CD4-positive, alpha-beta T cell (primary cell): ENCODE results near the gene TMEM183A. TPM values are rescaled to one million over a fixed set of nuclear protein-coding genes. Genes with fewer than 3 reads are reported as not detected.
"Not testable (repeated sequence)": the region's sequence is repeated elsewhere in the genome, so short reads cannot be mapped to it uniquely, and the experiment has no call there.

ENCODE experiments used
- ATAC-seq: fragments of 200-7000 bp; cut with Tn5 transposase; one replicate; pipeline ENCODE4 v1.10.0; 2022; ENCODE audit warnings: mild to moderate bottlenecking; ENCODE audit not compliant: poor library complexity
- CTCF ChIA-PET: fragments of 350-600 bp; sonication (Branson Sonifier 250); formaldehyde crosslinking; loops from one replicate; lab custom pipeline; 2021; ENCODE audit warnings: antibody characterized with exemption, inconsistent platforms; lab: Charles Lee
- POLR2A ChIA-PET: fragments of 350-600 bp; sonication (Branson Sonifier 250); formaldehyde crosslinking; loops from one replicate; lab custom pipeline; 2021; ENCODE audit warnings: antibody characterized with exemption, inconsistent platforms; lab: Charles Lee
- DNase-seq, 14 experiments: peaks; one replicate each; pipeline ENCODE4 v3.0.0-alpha.2; 2013 to 2020; ENCODE audit warnings: mixed read lengths in 2 of 14
- H3K27ac ChIP-seq, 2 donors: one replicate each; pipeline versions ENCODE4 v1.5.1 to v1.7.0; 2013; ENCODE audit warnings: low read length in 2 of 2, low read depth in 1 of 2, mild to moderate bottlenecking in 1 of 2
- H3K27me3 ChIP-seq, 2 experiments: 1 replicate in 1 of 2; 2 replicates in 1 of 2; pipeline versions ENCODE4 v1.6.1 to v1.7.0; 2013; ENCODE audit warnings: low read length in 2 of 2, control low read depth in 1 of 2, mild to moderate bottlenecking in 1 of 2, moderate library complexity in 1 of 2; ENCODE audit not compliant: insufficient read depth in 2 of 2, control insufficient read depth in 1 of 2
- H3K36me3 ChIP-seq: one replicate; pipeline ENCODE4 v1.6.1; 2013; ENCODE audit warnings: low read length, control low read depth; ENCODE audit not compliant: insufficient read depth
- H3K4me1 ChIP-seq: one replicate; pipeline ENCODE4 v1.6.1; 2013; ENCODE audit warnings: low read length, control low read depth; ENCODE audit not compliant: insufficient read depth
- H3K4me3 ChIP-seq: one replicate; pipeline ENCODE4 v1.5.1; 2013; ENCODE audit warnings: mild to moderate bottlenecking, low read length, moderate library complexity
- H3K9me3 ChIP-seq, 2 experiments: 1 replicate in 1 of 2; 2 replicates in 1 of 2; pipeline versions ENCODE4 v1.6.1 to v1.7.0; 2013; ENCODE audit warnings: low read length in 2 of 2, mild to moderate bottlenecking in 2 of 2, control low read depth in 1 of 2, moderate library complexity in 1 of 2; ENCODE audit not compliant: control insufficient read depth in 1 of 2, insufficient read depth in 1 of 2
- H3K27ac Mint-ChIP-seq: one replicate; pipeline ENCODE4 v1.8.0; 2020; ENCODE audit warnings: mixed read lengths
- H3K27me3 Mint-ChIP-seq: one replicate; pipeline ENCODE4 v1.8.0; 2021; ENCODE audit warnings: mixed read lengths
- H3K36me3 Mint-ChIP-seq: one replicate; pipeline ENCODE4 v1.8.0; 2021; ENCODE audit warnings: low read depth, mixed read lengths
- H3K4me1 Mint-ChIP-seq: one replicate; pipeline ENCODE4 v1.8.0; 2021; ENCODE audit warnings: low read depth, mixed read lengths
- H3K4me3 Mint-ChIP-seq: one replicate; pipeline ENCODE4 v1.8.0; 2020; ENCODE audit warnings: mild to moderate bottlenecking, mixed read lengths
- H3K9me3 Mint-ChIP-seq: one replicate; pipeline ENCODE4 v1.8.0; 2020; ENCODE audit warnings: mixed read lengths
- intact Hi-C, 2 experiments: fragments of 100-400 bp; cut with DNase I in 1 of 2; cut with micrococcal nuclease in 1 of 2; formaldehyde crosslinking; loops; one replicate each; pipeline versions ENCODE4 v1.15.1 to v1.9.0; 2023 to 2025; cut with DNase I, micrococcal nuclease
- total RNA-seq, 174 experiments: library from RNA in 2 of 174; stranded (reverse) in 2 of 174; gene quantifications; one replicate each; pipeline ENCODE4 v1.2.3 and lab custom pipeline; 2021 to 2026
- TF ChIP-seq, protein P1 (sequence below): fragments of 200-600 bp; IDR thresholded peaks from one replicate; pipeline ENCODE4 v1.8.0; 2022; ENCODE audit warnings: antibody characterized with exemption, mild to moderate bottlenecking

Gene TMEM183A
- total RNA-seq, 2 experiments from 2014 or later: 187 to 194 TPM

DNA sequence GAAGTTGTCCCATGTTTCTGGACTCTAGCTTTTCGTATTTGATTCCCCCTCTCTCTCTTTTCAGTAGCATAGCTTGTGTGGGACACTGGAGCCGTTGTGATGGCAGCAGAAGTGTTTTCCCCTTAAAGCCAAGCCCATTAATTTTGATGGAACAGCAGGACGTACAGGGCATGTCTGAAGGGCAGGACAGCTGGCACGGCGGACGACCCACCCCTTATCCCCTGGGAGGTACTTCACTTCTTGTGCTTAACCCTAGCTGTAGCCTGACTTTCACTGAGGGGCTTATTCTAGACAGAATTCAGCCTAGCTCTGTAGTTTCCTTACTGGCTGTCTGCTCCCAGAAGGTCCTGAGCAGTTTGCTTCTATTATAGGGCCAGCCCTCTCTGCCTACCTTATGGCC lies 10.5 kb downstream of the TMEM183A start:
- TF ChIP-seq, protein P1, sequence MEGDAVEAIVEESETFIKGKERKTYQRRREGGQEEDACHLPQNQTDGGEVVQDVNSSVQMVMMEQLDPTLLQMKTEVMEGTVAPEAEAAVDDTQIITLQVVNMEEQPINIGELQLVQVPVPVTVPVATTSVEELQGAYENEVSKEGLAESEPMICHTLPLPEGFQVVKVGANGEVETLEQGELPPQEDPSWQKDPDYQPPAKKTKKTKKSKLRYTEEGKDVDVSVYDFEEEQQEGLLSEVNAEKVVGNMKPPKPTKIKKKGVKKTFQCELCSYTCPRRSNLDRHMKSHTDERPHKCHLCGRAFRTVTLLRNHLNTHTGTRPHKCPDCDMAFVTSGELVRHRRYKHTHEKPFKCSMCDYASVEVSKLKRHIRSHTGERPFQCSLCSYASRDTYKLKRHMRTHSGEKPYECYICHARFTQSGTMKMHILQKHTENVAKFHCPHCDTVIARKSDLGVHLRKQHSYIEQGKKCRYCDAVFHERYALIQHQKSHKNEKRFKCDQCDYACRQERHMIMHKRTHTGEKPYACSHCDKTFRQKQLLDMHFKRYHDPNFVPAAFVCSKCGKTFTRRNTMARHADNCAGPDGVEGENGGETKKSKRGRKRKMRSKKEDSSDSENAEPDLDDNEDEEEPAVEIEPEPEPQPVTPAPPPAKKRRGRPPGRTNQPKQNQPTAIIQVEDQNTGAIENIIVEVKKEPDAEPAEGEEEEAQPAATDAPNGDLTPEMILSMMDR: no peak
- Mint-ChIP-seq H3K27ac (no peak overlapping the region), H3K36me3 (peaks cover 98% of the 10 kb centered on the region), H3K4me1 (peaks cover 7% of the 10 kb centered on the region), H3K4me3 (no peak overlapping the region), H3K9me3 (no peaks in the 10 kb centered on the region), H3K27me3 (no peaks in the 10 kb centered on the region)
- H3K27ac ChIP-seq: no peak overlapping the region
- intact Hi-C loops: no loop called here
- POLR2A ChIA-PET: interaction anchor here (2.3 kb wide), 1 partner anchor 10 kb away, joined by 12 read pairs; the partner anchor contains the start of gene TMEM183A
- no peaks in the 10 kb centered on the region for H3K27me3 ChIP-seq
- no peaks in the 10 kb centered on the region for H3K4me1 ChIP-seq
- no peak overlapping the region for H3K4me3 ChIP-seq
- no peak for DNase-seq
- H3K9me3 ChIP-seq: no peaks in the 10 kb centered on the region
- peaks cover 91% of the 10 kb centered on the region for H3K36me3 ChIP-seq
- CTCF ChIA-PET: no interaction called here
- ATAC-seq: no peak

DNA sequence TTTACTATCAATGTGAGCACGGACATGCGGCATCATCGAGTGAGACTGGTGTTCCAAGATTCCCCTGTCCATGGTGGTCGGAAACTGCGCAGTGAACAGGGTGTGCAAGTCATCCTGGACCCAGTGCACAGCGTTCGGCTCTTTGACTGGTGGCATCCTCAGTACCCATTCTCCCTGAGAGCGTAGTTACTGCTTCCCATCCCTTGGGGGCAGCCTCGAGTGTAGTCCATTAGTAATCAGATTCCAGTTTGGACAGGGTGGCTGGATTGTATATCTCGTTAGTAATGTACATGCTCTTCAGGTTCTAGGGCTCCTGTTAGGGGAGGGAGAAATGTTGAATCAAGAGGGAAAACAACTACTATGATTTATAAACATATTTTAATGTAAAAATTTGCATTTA lies 15.7 kb downstream of the TMEM183A start:
- peaks cover 63% of the 10 kb centered on the region for H3K36me3 Mint-ChIP-seq

DNA sequence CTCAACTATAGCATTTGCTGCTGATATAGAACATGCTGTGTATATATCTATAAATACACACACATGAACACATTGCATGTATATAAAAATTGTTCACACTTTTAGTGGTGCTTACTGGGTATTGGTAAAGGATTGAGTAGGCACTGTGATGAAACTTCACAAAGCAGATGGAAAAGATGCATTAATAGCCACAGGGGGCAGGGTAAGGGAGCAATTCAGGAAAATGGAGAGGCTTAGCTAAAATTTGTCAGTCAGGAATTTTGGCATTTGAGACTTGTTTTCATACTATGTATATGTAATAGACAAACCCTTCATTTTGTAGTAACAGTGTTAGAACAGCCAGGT lies 18.5 kb downstream of the TMEM183A start:
- Mint-ChIP-seq H3K36me3 (peaks cover 35% of the 10 kb centered on the region), H3K4me1 (peaks cover 14% of the 10 kb centered on the region), H3K9me3 (no peaks in the 10 kb centered on the region), H3K27me3 (no peaks in the 10 kb centered on the region), H3K27ac (peak overlapping the region; percentile 79), H3K4me3 (peak overlapping the region; percentile 85)
- Histone ChIP-seq H3K4me1 (peaks cover 17% of the 10 kb centered on the region), H3K36me3 (peaks cover 27% of the 10 kb centered on the region), H3K4me3 (peak overlapping the region; percentile 31), H3K27ac (peak overlapping the region; percentile 26 to 63), H3K27me3 (no peaks in the 10 kb centered on the region), H3K9me3 (no peaks in the 10 kb centered on the region)
- TF ChIP-seq, protein P1: no peak
- ATAC-seq (no peak), DNase-seq (no peak)
- intact Hi-C loops: loop anchor here in 1 of 2 experiments (1.0 to 10.0 kb wide), 3 partner anchors 15 to 839 kb away; partner anchors contain the start of genes ADIPOR1 and SNRPE
- ChIA-PET CTCF (interaction anchor here (0.6 to 2.3 kb wide), 4 partner anchors 14 to 191 kb away, joined by 3 to 8 read pairs (median 6); partner anchors contain the start of gene TMEM183A), POLR2A (interaction anchor here (1.1 to 4.6 kb wide), 4 partner anchors 13 to 137 kb away, joined by 3 to 19 read pairs (median 6); partner anchors contain the start of genes RABIF and TMEM183A)

More for the DNA sequence above, 15.7 kb downstream of the TMEM183A start:
- intact Hi-C loops: loop anchor here in 1 of 2 experiments (10.0 kb wide), 1 partner anchor 842 kb away; the partner anchor contains the start of gene SNRPE
- Histone ChIP-seq H3K36me3 (peaks cover 55% of the 10 kb centered on the region), H3K4me1 (peaks cover 17% of the 10 kb centered on the region)
- CTCF ChIA-PET: interaction anchor here (0.7 kb wide), 1 partner anchor 96 kb away, joined by 3 read pairs; the partner anchor contains the start of gene KLHL12
- H3K9me3 Mint-ChIP-seq, H3K27ac ChIP-seq, H3K27me3 Mint-ChIP-seq, H3K4me3 Mint-ChIP-seq, H3K27me3 ChIP-seq, H3K9me3 ChIP-seq, ATAC-seq, DNase-seq, H3K27ac Mint-ChIP-seq, H3K4me3 ChIP-seq: not testable (repeated sequence)
- peaks cover 14% of the 10 kb centered on the region for H3K4me1 Mint-ChIP-seq
- POLR2A ChIA-PET: interaction anchor here (0.6 to 1.1 kb wide), 2 partner anchors 16 to 665 kb away, joined by 3 to 5 read pairs; partner anchors contain the start of gene TMEM183A
